NCI-H2081 (cell line): ENCODE results near the gene ABCC2.

Experiments
- DNase-seq, 2 experiments: peaks; one replicate each; lab custom pipeline; 2025; lab: John Stamatoyannopoulos, UW

The ABCC2 gene

GRCh38 chr10:99775850-99776249, 6.6 kb upstream of the ABCC2 start:
- no peak for DNase-seq

DNA sequence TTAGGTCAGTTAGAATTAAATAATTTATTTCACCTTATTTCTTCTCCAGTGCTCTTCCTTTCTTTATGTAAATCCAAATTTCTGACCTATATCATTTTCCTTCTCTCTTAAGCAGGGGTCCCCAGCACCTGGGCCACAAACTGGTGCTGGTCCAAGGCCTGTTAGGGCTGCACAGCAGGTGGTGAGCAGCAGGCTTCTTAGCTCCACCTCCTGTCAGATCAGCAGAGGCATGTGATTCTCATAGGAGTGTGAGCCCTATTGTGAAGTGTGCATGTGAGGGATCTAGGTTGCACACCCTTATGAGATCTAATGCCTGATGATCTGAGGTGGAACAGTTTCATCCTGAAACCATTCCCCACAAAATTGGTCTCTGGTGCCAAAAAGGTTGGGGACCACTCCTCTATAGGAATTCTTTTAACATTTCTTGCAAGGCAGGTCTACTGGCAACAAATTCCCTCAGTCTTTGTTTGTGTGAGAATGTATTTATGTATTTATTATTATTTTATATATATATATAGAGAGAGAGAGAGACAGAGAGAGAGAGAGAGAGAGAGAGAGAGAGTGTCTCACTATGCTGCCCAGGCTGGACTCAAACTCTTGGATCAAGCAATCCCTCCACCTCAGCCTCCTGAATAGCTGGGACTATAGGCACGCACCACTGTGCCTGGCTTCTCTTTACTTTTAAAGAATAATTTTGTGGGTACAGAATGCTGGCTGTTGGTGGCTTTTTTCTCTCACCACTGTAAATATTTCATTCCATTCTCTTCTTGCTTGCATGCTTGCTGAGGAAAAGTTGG, 4.3 kb upstream of the ABCC2 start:
- DNase-seq: no peak

GRCh38 chr10:99779335-99779734, 3.1 kb upstream of the ABCC2 start:
- DNase-seq: no peak

DNA sequence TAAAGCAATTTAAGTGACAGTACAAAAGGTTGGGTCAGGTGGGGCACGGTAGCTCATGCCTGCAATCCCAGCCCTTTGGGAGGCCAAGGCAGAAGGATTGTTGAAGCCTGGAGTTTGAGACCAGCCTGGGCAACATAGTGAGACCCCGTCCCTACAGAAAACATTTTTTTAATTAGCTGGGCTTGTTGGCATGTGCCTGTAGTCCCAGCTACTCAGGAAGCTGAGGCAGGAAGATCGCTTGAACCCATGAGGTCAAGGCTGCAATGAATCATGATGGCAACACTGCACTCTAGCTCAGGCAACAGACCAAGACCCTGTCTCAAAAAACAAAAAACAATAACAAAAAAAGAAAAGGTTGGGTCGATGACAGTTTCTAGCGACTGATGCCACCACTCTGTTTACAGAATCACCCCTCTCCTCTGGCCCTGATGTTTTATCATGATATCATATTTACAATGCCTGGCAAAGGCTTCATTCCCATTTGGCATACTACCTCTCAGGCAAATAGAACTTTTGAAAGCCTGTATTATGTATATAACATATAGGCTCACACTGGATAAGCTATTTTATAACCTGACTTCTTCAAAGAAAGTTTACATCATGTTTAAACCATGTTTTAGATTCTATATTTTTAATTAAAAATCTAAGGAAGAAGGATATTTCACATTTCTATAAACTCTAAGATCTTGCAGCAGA, 558 bp upstream of the ABCC2 start:
- no peak for DNase-seq

DNA sequence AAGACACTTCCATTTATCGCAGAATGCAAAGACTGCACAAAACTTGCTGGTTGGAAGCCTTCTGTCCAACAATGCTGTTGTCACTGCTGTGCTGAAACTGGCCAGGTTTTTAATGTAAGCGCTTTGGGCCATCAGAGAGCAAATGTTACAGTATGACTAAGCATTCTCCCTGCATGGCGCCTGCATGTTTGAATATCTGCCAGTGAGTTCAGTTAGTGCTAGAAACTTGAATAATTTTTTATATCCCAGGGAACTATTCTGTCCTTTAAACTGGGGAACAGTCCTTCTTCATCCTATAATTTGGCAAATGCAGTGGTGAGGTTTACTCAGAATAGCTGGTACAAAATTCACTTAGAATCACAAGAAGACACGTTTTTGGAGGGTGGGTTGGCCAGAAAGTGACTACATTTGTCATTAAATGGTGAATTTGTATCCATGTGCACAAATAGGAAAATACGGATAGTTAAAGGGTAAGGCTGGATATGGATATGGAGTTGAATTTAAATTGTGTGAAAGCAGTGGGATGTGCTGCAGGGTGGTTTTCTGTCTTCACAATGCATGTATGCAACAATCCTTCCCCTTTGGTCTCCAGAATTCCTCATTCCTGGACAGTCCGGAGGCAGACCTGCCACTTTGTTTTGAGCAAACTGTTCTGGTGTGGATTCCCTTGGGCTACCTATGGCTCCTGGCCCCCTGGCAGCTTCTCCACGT, 1.7 kb downstream of the ABCC2 start:
- no peak for DNase-seq

DNA sequence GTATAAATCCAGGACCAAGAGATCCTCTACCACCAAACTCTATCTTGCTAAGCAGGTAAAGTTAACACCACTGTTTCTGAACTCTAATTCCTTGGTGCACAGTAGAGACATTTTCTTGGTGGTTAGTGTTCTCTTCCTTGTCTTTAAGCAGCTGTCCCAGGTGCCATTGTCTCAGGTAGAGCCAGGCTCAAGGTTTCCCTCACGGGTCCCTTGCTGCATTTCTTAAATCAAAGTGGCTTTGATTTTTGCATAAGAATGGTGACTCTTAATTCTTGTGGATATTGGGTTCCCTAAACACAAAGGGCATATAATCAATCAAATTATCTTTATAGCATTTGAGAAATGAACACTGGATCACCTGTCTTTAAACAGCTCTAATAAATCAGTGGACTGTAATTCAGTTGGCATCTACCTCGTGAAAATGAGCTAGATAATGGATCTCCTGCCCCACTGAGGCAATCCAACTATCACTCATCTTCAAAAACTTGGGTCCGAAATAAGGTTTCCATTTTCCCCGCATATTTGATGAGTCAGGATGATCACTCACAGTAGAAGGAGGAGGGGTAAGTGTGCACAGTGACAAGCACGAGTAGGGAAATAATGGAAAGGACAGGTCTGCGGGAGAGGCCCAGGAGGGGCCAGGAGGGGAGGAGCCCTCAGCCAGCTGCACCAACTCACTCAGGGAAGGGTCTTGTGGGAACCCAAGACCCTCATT, 2.4 kb downstream of the ABCC2 start:
- DNase-seq: no peak

DNA sequence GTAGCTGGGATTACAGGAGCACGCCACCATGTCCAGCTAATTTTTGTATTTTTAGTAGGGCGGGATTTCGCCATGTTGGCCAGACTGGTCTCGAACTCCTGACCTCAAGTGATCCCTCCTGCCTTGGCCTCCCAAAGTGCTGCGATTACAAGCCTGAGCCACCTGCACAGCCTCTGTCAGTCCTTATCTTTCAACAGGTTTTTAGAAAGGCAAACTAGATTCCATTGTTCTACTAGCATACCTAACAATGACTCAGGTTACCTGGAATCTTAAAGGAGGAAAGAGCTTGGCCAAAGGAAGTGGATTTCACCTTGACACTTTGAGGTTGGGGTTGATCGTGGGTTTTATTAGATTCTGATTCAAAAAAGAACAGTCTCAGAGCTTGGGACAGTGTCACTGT, 3.2 kb downstream of the ABCC2 start:
- no peak for DNase-seq

- no peak for DNase-seq
These were observed 4.9 kb downstream of the ABCC2 start for GRCh38 chr10:99787311-99787710.

DNA sequence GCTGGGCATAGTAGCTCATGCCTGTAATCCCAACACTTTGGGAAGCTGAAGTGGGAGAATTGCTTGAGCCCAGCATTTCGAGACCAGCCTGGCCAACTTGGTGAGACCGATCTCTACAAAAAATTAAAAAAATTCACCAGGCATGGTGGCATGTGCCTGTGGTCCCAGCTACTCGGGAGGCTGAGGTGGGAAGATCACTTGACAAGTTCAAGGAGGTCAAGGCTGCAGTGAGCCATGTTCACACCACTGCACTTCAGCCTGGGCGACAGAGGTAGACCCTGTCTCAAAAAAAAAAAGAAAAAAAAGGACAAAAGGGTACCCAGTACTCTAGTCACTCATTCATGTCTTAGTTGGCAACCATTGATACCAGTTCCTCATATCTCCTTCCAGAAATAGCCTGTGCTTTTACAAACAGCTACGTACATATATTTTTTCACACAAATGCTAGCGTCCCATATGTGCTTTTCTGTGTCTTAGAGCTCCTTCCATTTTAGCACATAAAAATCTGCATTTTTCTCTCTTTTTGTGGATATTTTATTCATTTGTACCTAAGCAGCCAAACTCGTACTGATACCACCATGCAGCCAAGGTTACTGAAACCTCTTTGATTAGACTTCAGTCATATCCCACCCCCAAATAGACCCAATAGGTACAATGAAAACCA, 5.5 kb downstream of the ABCC2 start:
- DNase-seq: no peak

- no peak for DNase-seq
These were observed 6.3 kb downstream of the ABCC2 start for GRCh38 chr10:99788598-99789256.

- no peak for DNase-seq
These were observed 9.4 kb downstream of the ABCC2 start for GRCh38 chr10:99791831-99792230.

DNA sequence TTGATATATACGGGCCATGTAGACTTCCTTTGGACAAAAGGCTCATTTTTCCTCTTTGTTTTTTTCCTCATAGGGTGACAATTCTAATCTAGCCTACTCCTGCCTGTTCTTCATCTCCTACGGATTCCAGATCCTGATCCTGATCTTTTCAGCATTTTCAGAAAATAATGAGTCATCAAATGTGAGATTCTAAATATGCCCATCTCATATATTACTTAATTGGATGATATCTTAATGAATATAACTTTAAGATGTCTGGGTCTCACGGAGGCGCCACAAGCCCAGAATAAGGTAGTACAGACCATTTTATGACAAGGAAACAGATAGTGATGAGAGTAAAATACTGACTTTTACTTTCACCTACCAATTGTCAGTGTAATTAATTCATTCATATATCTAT, 11.4 kb downstream of the ABCC2 start:
- no peak for DNase-seq

- no peak for DNase-seq
These were observed 14.5 kb downstream of the ABCC2 start for GRCh38 chr10:99796928-99797327.

- no peak for DNase-seq
These were observed 15.6 kb downstream of the ABCC2 start for GRCh38 chr10:99798031-99798430.

GRCh38 chr10:99798920-99799319, 16.5 kb downstream of the ABCC2 start:
- no peak for DNase-seq

GRCh38 chr10:99799613-99800012, 17.2 kb downstream of the ABCC2 start:
- DNase-seq: no peak

DNA sequence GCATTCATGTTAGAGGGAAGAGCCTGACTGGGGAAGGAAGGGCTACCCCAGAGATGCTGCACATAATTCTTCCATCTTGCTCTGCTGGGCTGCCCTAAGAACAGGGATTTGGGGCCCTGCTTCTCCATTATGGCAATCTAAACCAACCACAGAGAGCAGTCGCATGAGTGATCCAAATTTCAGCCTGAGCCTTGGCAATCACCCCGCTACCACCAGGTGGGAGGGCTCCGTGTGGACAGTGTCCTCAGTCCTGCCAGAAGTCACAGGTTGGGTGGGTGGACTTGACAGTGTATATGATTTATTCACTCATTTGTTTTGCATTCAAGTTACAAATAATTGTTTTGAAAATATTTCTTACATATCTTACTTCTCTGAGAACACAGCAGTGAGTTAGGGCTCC, 22.0 kb downstream of the ABCC2 start:
- DNase-seq: no peak

- no peak for DNase-seq
These were observed 22.8 kb downstream of the ABCC2 start for GRCh38 chr10:99805190-99805589.

GRCh38 chr10:99806091-99806490, 23.7 kb downstream of the ABCC2 start:
- no peak for DNase-seq

GRCh38 chr10:99807786-99808185, 25.3 kb downstream of the ABCC2 start:
- no peak for DNase-seq

DNA sequence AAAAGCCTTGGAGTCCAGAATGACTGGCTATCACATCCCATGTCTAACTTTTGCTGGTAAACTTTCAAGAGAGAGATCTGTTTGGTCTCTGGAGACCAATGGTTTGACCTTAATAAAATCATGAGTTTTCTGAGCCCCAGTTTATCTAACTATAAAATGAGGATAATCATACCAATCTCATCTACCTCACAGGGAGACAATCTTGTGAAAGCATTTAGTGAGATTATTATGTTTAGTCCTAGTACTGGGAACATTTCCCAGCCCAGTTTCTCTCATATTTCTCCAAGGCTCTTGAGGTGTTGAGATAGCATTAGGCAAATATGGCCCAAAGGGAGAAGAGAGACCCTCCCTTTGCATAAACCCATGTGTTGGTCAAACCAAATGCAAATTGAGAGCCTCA, 25.8 kb downstream of the ABCC2 start:
- no peak for DNase-seq
